GM12891 (cell line): ENCODE data around the gene ADGRA3.

Experiments
- DNase-seq: peaks from one replicate; pipeline ENCODE4 v3.0.0; 2011; ENCODE audit warnings: low spot score; ENCODE audit not compliant: insufficient read length
- FAIRE-seq: peaks from 2 replicates; lab custom pipeline; 2011; peaks lifted over from hg19 to GRCh38; lab: Jason Lieb, UNC
- PAX5 ChIP-seq: IDR thresholded peaks from 2 replicates; pipeline ENCODE4 v1.6.1; 2011; ENCODE audit warnings: low read length, moderate library complexity, mild to moderate bottlenecking; ENCODE audit not compliant: insufficient read depth, severe bottlenecking
- POLR2A ChIP-seq: IDR thresholded peaks from 2 replicates; pipeline ENCODE4 v1.6.1; 2011; ENCODE audit warnings: low read depth, low read length, control low read depth
- POLR2AphosphoS5 ChIP-seq: IDR thresholded peaks from 2 replicates; pipeline ENCODE4 v1.6.1; 2011; ENCODE audit warnings: low read depth, low read length, control low read depth
- POU2F2 ChIP-seq: IDR thresholded peaks from 2 replicates; pipeline ENCODE4 v1.6.1; 2011; ENCODE audit warnings: low read depth, mild to moderate bottlenecking, control low read depth, low read length, moderate library complexity
- SPI1 ChIP-seq: IDR thresholded peaks from 2 replicates; pipeline ENCODE4 v1.6.1; 2011; ENCODE audit warnings: low read depth, low read length, control low read depth
- TAF1 ChIP-seq: IDR thresholded peaks from 2 replicates; pipeline ENCODE4 v1.6.1; 2011; ENCODE audit warnings: low read depth, low read length, control low read depth

The ADGRA3 gene

GRCh38 chr4:22428441-22428840 lies 87.4 kb downstream of the ADGRA3 start:
- TF ChIP-seq SPI1, result no peak
- no peak for TF ChIP-seq TAF1
- no peak for TF ChIP-seq PAX5
- no peak for TF ChIP-seq POLR2A
- TF ChIP-seq POLR2AphosphoS5, result no peak
- no peak for TF ChIP-seq POU2F2
- DNase-seq (no peak), FAIRE-seq (no peak)

GRCh38 chr4:22427675-22428074 lies 88.2 kb downstream of the ADGRA3 start:
- TF ChIP-seq POLR2A, result no peak
- no peak for DNase-seq
- FAIRE-seq, result no peak

- TF ChIP-seq TAF1 (no peak), POU2F2 (no peak), SPI1 (no peak), PAX5 (no peak), POLR2AphosphoS5 (no peak), POLR2A (no peak)
Observed at GRCh38 chr4:22420291-22420690, 95.6 kb downstream of the ADGRA3 start.

GRCh38 chr4:22417408-22417807 lies 98.5 kb downstream of the ADGRA3 start:
- FAIRE-seq, result no peak
- TF ChIP-seq POLR2AphosphoS5 (no peak), TAF1 (no peak), POU2F2 (no peak), SPI1 (no peak), POLR2A (no peak), PAX5 (no peak)
- DNase-seq, result no peak

More at GRCh38 chr4:22420291-22420690, 95.6 kb downstream of the ADGRA3 start:
- DNase-seq (no peak), FAIRE-seq (no peak)

- FAIRE-seq (no peak), DNase-seq (no peak)
- TF ChIP-seq TAF1 (no peak), POLR2AphosphoS5 (no peak), POU2F2 (no peak), SPI1 (no peak), PAX5 (no peak), POLR2A (no peak)
Observed at GRCh38 chr4:22416403-22416802, 99.5 kb downstream of the ADGRA3 start.

GRCh38 chr4:22414833-22415232 lies 101.0 kb downstream of the ADGRA3 start:
- DNase-seq (no peak), FAIRE-seq (no peak)
- TF ChIP-seq TAF1 (no peak), POU2F2 (no peak), POLR2AphosphoS5 (no peak), PAX5 (no peak), SPI1 (no peak), POLR2A (no peak)

GRCh38 chr4:22413471-22413870 lies 102.4 kb downstream of the ADGRA3 start:
- DNase-seq, result no peak
- TF ChIP-seq PAX5 (no peak), SPI1 (no peak), POU2F2 (no peak), TAF1 (no peak), POLR2A (no peak)
- no peak for FAIRE-seq

GRCh38 chr4:22412013-22412412 lies 103.9 kb downstream of the ADGRA3 start:
- no peak for TF ChIP-seq POU2F2
- TF ChIP-seq POLR2A, result no peak
- TF ChIP-seq PAX5, result no peak
- TF ChIP-seq TAF1, result no peak
- no peak for TF ChIP-seq SPI1
- no peak for TF ChIP-seq POLR2AphosphoS5
- FAIRE-seq, result no peak
- no peak for DNase-seq

- DNase-seq (no peak), FAIRE-seq (no peak)
- no peak for TF ChIP-seq POLR2AphosphoS5
- no peak for TF ChIP-seq TAF1
- no peak for TF ChIP-seq SPI1
- TF ChIP-seq POLR2A, result no peak
- no peak for TF ChIP-seq POU2F2
- no peak for TF ChIP-seq PAX5
Observed at GRCh38 chr4:22410645-22411247, 105.1 kb downstream of the ADGRA3 start.

- no peak for TF ChIP-seq PAX5
- TF ChIP-seq TAF1, result no peak
- TF ChIP-seq POLR2AphosphoS5, result no peak
- TF ChIP-seq POU2F2, result no peak
- TF ChIP-seq SPI1, result no peak
- no peak for TF ChIP-seq POLR2A
- DNase-seq (no peak), FAIRE-seq (no peak)
Observed at GRCh38 chr4:22408474-22408873, 107.4 kb downstream of the ADGRA3 start.

- TF ChIP-seq TAF1 (no peak), POU2F2 (no peak), PAX5 (no peak), POLR2AphosphoS5 (no peak), POLR2A (no peak), SPI1 (no peak)
- DNase-seq (no peak), FAIRE-seq (no peak)
Observed at GRCh38 chr4:22407361-22407760, 108.5 kb downstream of the ADGRA3 start.
